Osteocyte (in vitro differentiated cells): ENCODE data around the gene TXLNA. TPM values are rescaled to one million over a fixed set of nuclear protein-coding genes. Genes with fewer than 3 reads are reported as not detected.
A peak's percentile ranks its signal among the peaks of the same experiment; 100 is the strongest.

ENCODE experiments used
- DNase-seq: peaks from one replicate; pipeline ENCODE4 v3.0.0; 2021; ENCODE audit warnings: mixed read lengths; ENCODE audit not compliant: unreplicated experiment; ENCODE audit errors: extremely low spot score
- H3K27ac Mint-ChIP-seq: one replicate; pipeline ENCODE4 v1.8.0; 2021; ENCODE audit warnings: mild to moderate bottlenecking, mixed read lengths; ENCODE audit not compliant: unreplicated experiment
- H3K27me3 Mint-ChIP-seq: one replicate; pipeline ENCODE4 v1.8.0; 2021; ENCODE audit warnings: mixed read lengths; ENCODE audit not compliant: unreplicated experiment
- H3K36me3 Mint-ChIP-seq: one replicate; pipeline ENCODE4 v1.8.0; 2021; ENCODE audit warnings: mixed read lengths; ENCODE audit not compliant: unreplicated experiment
- H3K4me1 Mint-ChIP-seq: one replicate; pipeline ENCODE4 v1.8.0; 2021; ENCODE audit warnings: mixed read lengths; ENCODE audit not compliant: unreplicated experiment
- H3K4me3 Mint-ChIP-seq: one replicate; pipeline ENCODE4 v1.8.0; 2021; ENCODE audit warnings: mild to moderate bottlenecking, moderate library complexity, mixed read lengths; ENCODE audit not compliant: unreplicated experiment
- H3K9me3 Mint-ChIP-seq: one replicate; pipeline ENCODE4 v1.8.0; 2021; ENCODE audit warnings: mixed read lengths; ENCODE audit not compliant: unreplicated experiment
- CTCF ChIP-seq: fragments of 200-600 bp; sonication (generic); IDR thresholded peaks from 2 replicates; pipeline ENCODE4 v1.5.0; 2021; ENCODE audit warnings: antibody characterized with exemption, mild to moderate bottlenecking, moderate library complexity
- total RNA-seq: library from RNA; stranded (reverse); gene quantifications from 2 replicates; pipeline ENCODE4 v1.2.1, GENCODE V29; 2021

TXLNA gene
- total RNA-seq, 1 donor from 2014 or later: 77.3 TPM

- no peak for DNase-seq
- H3K9me3 Mint-ChIP-seq: no peaks in the 10 kb centered on the region
- H3K27ac Mint-ChIP-seq: peak overlapping the region; percentile 80
- peaks cover 34% of the 10 kb centered on the region for H3K4me1 Mint-ChIP-seq
- no peak for TF ChIP-seq CTCF
- H3K4me3 Mint-ChIP-seq: no peak overlapping the region
- no peaks in the 10 kb centered on the region for H3K27me3 Mint-ChIP-seq
- H3K36me3 Mint-ChIP-seq: peaks cover 52% of the 10 kb centered on the region
These were observed 7.0 kb downstream of the TXLNA start for GRCh38 chr1:32186491-32186890.

GRCh38 chr1:32187850-32188249 is 8.4 kb downstream of the TXLNA start:
- no peak overlapping the region for H3K27ac Mint-ChIP-seq
- no peaks in the 10 kb centered on the region for H3K9me3 Mint-ChIP-seq
- H3K4me1 Mint-ChIP-seq: peaks cover 24% of the 10 kb centered on the region
- TF ChIP-seq CTCF: no peak
- no peak overlapping the region for H3K4me3 Mint-ChIP-seq
- DNase-seq: no peak
- H3K27me3 Mint-ChIP-seq: no peaks in the 10 kb centered on the region
- H3K36me3 Mint-ChIP-seq: peaks cover 58% of the 10 kb centered on the region

- no peak for DNase-seq
- H3K27me3 Mint-ChIP-seq: no peaks in the 10 kb centered on the region
- TF ChIP-seq CTCF: no peak
- no peak overlapping the region for H3K4me3 Mint-ChIP-seq
- peaks cover 56% of the 10 kb centered on the region for H3K36me3 Mint-ChIP-seq
- no peak overlapping the region for H3K27ac Mint-ChIP-seq
- H3K4me1 Mint-ChIP-seq: peaks cover 4% of the 10 kb centered on the region
- no peaks in the 10 kb centered on the region for H3K9me3 Mint-ChIP-seq
These were observed 12.9 kb downstream of the TXLNA start for GRCh38 chr1:32192220-32192948.

- Mint-ChIP-seq H3K4me3 (no peak overlapping the region), H3K4me1 (peaks cover 20% of the 10 kb centered on the region), H3K9me3 (no peaks in the 10 kb centered on the region), H3K36me3 (peaks cover 42% of the 10 kb centered on the region), H3K27ac (no peak overlapping the region), H3K27me3 (no peaks in the 10 kb centered on the region)
- no peak for TF ChIP-seq CTCF
- DNase-seq: no peak
These were observed 15.5 kb downstream of the TXLNA start for GRCh38 chr1:32194984-32195383.

- DNase-seq: no peak
- no peak for TF ChIP-seq CTCF
- no peak overlapping the region for H3K4me3 Mint-ChIP-seq
- H3K9me3 Mint-ChIP-seq: no peaks in the 10 kb centered on the region
- H3K4me1 Mint-ChIP-seq: peaks cover 23% of the 10 kb centered on the region
- H3K27ac Mint-ChIP-seq: no peak overlapping the region
- no peaks in the 10 kb centered on the region for H3K27me3 Mint-ChIP-seq
- peaks cover 39% of the 10 kb centered on the region for H3K36me3 Mint-ChIP-seq
These were observed 16.1 kb downstream of the TXLNA start for GRCh38 chr1:32195531-32195930.
